A549 (cell line): ENCODE data around the gene TSPYL1. TPM values are rescaled to one million over a fixed set of nuclear protein-coding genes. Genes with fewer than 3 reads are reported as not detected.

Experiments
- ATAC-seq, 2 experiments: fragments of 200-7000 bp in 1 of 2; fragments of >200 bp in 1 of 2; cut with Nextera tagmentation in 1 of 2; cut with Tn5 transposase in 1 of 2; 3 replicates each; pipeline versions ENCODE4 v1.8.0 to v1.9.1; 2018 to 2020; ENCODE audit warnings: mild to moderate bottlenecking in 1 of 2, moderate library complexity in 1 of 2
- CTCF ChIA-PET: fragments of 300-600 bp; sonication (Branson Sonifier 250); formaldehyde crosslinking; extraction: SDS; loops from one replicate; lab custom pipeline; 2021; ENCODE audit warnings: antibody characterized with exemption, inconsistent platforms; lab: Yijun Ruan, JAX
- POLR2A ChIA-PET: fragments of 350-600 bp; formaldehyde crosslinking; extraction: SDS; loops from one replicate; lab custom pipeline; 2021; ENCODE audit warnings: antibody characterized with exemption, inconsistent platforms; lab: Yijun Ruan, JAX
- DNase-seq, 2 experiments: peaks; one replicate each; pipeline versions ENCODE4 v3.0.0 to v3.0.0-alpha.2; 2011 to 2016; ENCODE audit warnings: low read depth in 1 of 2, low spot score in 1 of 2
- FAIRE-seq: peaks from 2 replicates; lab custom pipeline; 2011; peaks lifted over from hg19 to GRCh38; lab: Jason Lieb, UNC
- H3K27ac ChIP-seq, 2 experiments: fragments of >200 bp; sonication (Bioruptor Twin); formaldehyde crosslinking; 3 replicates each; pipeline ENCODE4 v1.5.1; 2016 to 2017
- H3K4me1 ChIP-seq: fragments of >200 bp; sonication (Bioruptor Twin); formaldehyde crosslinking; 3 replicates; pipeline ENCODE4 v1.6.1; 2016
- H3K4me2 ChIP-seq: fragments of >200 bp; sonication (Bioruptor Twin); formaldehyde crosslinking; 3 replicates; pipeline ENCODE4 v1.6.1; 2016
- H3K4me3 ChIP-seq: fragments of >200 bp; sonication (Bioruptor Twin); formaldehyde crosslinking; 3 replicates; pipeline ENCODE4 v1.5.1; 2016
- H3K9me3 ChIP-seq: fragments of >200 bp; sonication (Bioruptor Twin); formaldehyde crosslinking; 3 replicates; pipeline ENCODE4 v1.6.1; 2016
- EHF ChIP-seq: fragments of 250-450 bp; sonication (Bioruptor Pico); IDR thresholded peaks from 2 replicates; pipeline ENCODE4 v1.5.0; 2020; ENCODE audit warnings: mild to moderate bottlenecking
- EHMT2 ChIP-seq: fragments of 200-600 bp; sonication (generic); IDR thresholded peaks from 2 replicates; pipeline ENCODE4 v1.6.1; 2016; ENCODE audit warnings: antibody characterized with exemption, low read depth, mild to moderate bottlenecking, moderate library complexity
- ESRRA ChIP-seq: fragments of 150-350 bp; IDR thresholded peaks from 2 replicates; pipeline ENCODE4 v1.6.1; 2014; ENCODE audit warnings: mild to moderate bottlenecking, low read length, borderline replicate concordance
- FOSB ChIP-seq: fragments of 250-450 bp; sonication (Bioruptor Pico); IDR thresholded peaks from 2 replicates; pipeline ENCODE4 v1.5.0; 2020; ENCODE audit warnings: mild to moderate bottlenecking, moderate library complexity
- GATA3 ChIP-seq: IDR thresholded peaks from 2 replicates; pipeline ENCODE4 v1.6.1; 2012; ENCODE audit warnings: borderline replicate concordance
- HDAC2 ChIP-seq: fragments of 200-600 bp; sonication (generic); IDR thresholded peaks from 2 replicates; pipeline ENCODE4 v1.6.1; 2016
- HOXA7 ChIP-seq: fragments of 250-450 bp; sonication (Bioruptor Pico); IDR thresholded peaks from 2 replicates; pipeline ENCODE4 v1.5.0; 2020; ENCODE audit warnings: mild to moderate bottlenecking, moderate library complexity
- HOXB5 ChIP-seq: fragments of 250-450 bp; sonication (Bioruptor Pico); IDR thresholded peaks from 2 replicates; pipeline ENCODE4 v1.5.0; 2020; ENCODE audit warnings: mild to moderate bottlenecking, moderate library complexity
- JUN ChIP-seq, 2 experiments: fragments of >200 bp; sonication (Bioruptor Twin); formaldehyde crosslinking; IDR thresholded peaks; 2 replicates in 1 of 2; 3 replicates in 1 of 2; pipeline ENCODE4 v1.6.1; 2016 to 2017
- MAFK ChIP-seq: fragments of 450-650 bp; IDR thresholded peaks from 2 replicates; pipeline ENCODE4 v1.6.1; 2014; ENCODE audit not compliant: partially characterized antibody
- MAZ ChIP-seq: fragments of 150-350 bp; IDR thresholded peaks from 2 replicates; pipeline ENCODE4 v1.6.1; 2014; ENCODE audit warnings: antibody characterized with exemption, low read depth, low read length, borderline replicate concordance
- NFE2L2 ChIP-seq: fragments of 150-350 bp; conservative IDR thresholded peaks from 2 replicates; pipeline ENCODE4 v1.6.1; 2014; ENCODE audit warnings: low read length
- NR3C1 ChIP-seq: fragments of >200 bp; sonication (Bioruptor Twin); formaldehyde crosslinking; IDR thresholded peaks from 3 replicates; pipeline ENCODE4 v1.6.1; 2017
- PHF8 ChIP-seq: fragments of 200-600 bp; sonication (generic); IDR thresholded peaks from 2 replicates; pipeline ENCODE4 v1.6.1; 2016; ENCODE audit warnings: low read depth, mild to moderate bottlenecking, antibody characterized with exemption, moderate library complexity, borderline replicate concordance
- POLR2A ChIP-seq: IDR thresholded peaks from 2 replicates; pipeline ENCODE4 v1.6.1; 2012; ENCODE audit warnings: mild to moderate bottlenecking, low read length
- RAD21 ChIP-seq, 2 experiments: fragments of >200 bp in 1 of 2; sonication (Bioruptor Twin) in 1 of 2; formaldehyde crosslinking in 1 of 2; IDR thresholded peaks in 1 of 2; conservative IDR thresholded peaks in 1 of 2; 2 replicates in 1 of 2; 3 replicates in 1 of 2; pipeline ENCODE4 v1.6.1; 2012 to 2018; ENCODE audit warnings: inconsistent platforms in 1 of 2
- RCOR1 ChIP-seq: fragments of 150-350 bp; IDR thresholded peaks from 2 replicates; pipeline ENCODE4 v1.6.1; 2014; ENCODE audit warnings: antibody characterized with exemption, low read length, low read depth
- RFX5 ChIP-seq: fragments of 450-650 bp; IDR thresholded peaks from 2 replicates; pipeline ENCODE4 v1.7.1; 2014; ENCODE audit warnings: antibody characterized with exemption, mild to moderate bottlenecking, moderate library complexity
- SMC3 ChIP-seq: fragments of >200 bp; sonication (Bioruptor Twin); formaldehyde crosslinking; IDR thresholded peaks from 3 replicates; pipeline ENCODE4 v1.6.1; 2018; ENCODE audit warnings: inconsistent platforms
- TP53 ChIP-seq: fragments of 250-450 bp; sonication (Bioruptor Pico); IDR thresholded peaks from 2 replicates; pipeline ENCODE4 v1.5.0; 2021; ENCODE audit warnings: mild to moderate bottlenecking, moderate library complexity
- WGBS: methylation state at CpG from one replicate; pipeline ENCODE4 v1.1.6; 2017; ENCODE audit errors: missing lambda C conversion rate; 5-methylcytosine and 5-hydroxymethylcytosine counted together
- polyA plus RNA-seq, 4 experiments: library from polyadenylated mRNA; depleted of rRNA in 3 of 4; stranded (reverse); fragments of >200 nt; fragmentation: RNase III in 1 of 4; extraction: RNeasy Plus Mini Kit Qiagen cat#74134 plus additional on column Dnase treatment in 1 of 4; gene quantifications; 2 replicates in 3 of 4; 3 replicates in 1 of 4; pipeline ENCODE4 v1.2.3, GENCODE V29; 2011 to 2017
- TF ChIP-seq, protein P1 (sequence below): fragments of 250-450 bp; sonication (Bioruptor Pico); IDR thresholded peaks from 2 replicates; pipeline ENCODE4 v1.5.0; 2020; ENCODE audit warnings: low read depth, mild to moderate bottlenecking, moderate library complexity
- TF ChIP-seq, protein P2 (sequence below): fragments of >200 bp; sonication (Bioruptor Twin); formaldehyde crosslinking; IDR thresholded peaks from 3 replicates; pipeline ENCODE4 v1.6.1; 2016
- TF ChIP-seq, protein P3 (sequence below): fragments of 250-450 bp; sonication (Bioruptor Pico); IDR thresholded peaks from 2 replicates; pipeline ENCODE4 v1.5.0; 2021; ENCODE audit warnings: mild to moderate bottlenecking, moderate library complexity, borderline replicate concordance
- TF ChIP-seq, protein P4 (sequence below): fragments of 200-600 bp; sonication (generic); IDR thresholded peaks from 2 replicates; pipeline ENCODE4 v1.6.1; 2016; ENCODE audit warnings: antibody characterized with exemption, mild to moderate bottlenecking, moderate library complexity

TSPYL1 gene
- polyA plus RNA-seq, 2 of the 4 experiments (the other 2 are of a cell fraction), result 31.8 to 32.5 TPM

DNA sequence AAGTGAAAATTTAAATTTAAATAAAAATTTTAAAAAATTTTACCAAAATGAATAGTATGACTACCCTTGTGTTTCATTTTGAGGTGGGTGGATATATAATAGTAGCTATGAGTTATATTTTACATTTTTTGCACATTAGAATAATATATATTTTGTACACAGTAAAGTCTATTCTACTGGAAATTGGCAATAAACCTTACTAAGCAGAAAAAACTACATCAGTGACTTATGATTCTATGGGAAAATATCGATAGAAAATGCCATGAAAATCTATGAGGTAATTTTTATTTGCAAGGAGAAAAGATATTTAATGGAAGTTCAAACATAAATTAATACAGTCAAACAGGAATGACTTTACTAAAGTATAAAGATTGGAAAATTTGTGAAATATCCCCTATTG, 23.0 kb downstream of the TSPYL1 start:
- FAIRE-seq, result no peak
- 14% methylated on average over 1 of the region's 1 CpG for WGBS

DNA sequence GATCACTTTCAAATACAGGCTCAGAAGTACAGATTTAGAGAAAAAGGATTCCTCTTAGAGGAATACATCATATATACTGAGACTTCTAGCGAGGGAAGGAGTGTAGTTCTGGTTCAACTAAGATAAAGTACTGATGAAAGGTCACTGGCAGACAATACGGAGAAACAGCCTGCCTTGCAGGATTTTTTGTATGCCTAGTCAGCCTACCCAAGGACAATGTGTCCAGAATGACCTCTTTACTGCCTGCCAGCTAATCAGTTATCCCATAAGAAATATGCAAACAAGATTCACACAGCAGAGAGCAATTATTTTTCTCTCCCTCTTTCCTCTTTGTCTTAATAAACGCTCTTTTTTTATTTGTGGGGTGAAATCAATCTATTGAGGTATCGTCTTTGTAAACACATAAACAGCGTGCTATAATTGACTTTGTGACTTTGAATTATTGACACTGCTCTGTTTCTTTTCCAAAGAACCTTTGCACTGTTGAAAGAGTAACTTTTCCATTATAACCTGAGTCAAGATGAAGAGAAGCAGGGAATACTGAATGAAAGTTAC, 24.4 kb downstream of the TSPYL1 start:
- no peak for ATAC-seq
- peaks cover 14% of the 10 kb centered on the region; the same call in 1 of the 3 replicates for H3K4me1 ChIP-seq
- H3K4me2 ChIP-seq, result peak overlapping the region; percentile 75
- no peak for FAIRE-seq
- H3K27ac ChIP-seq, result no peak overlapping the region
- TF ChIP-seq, protein P1, sequence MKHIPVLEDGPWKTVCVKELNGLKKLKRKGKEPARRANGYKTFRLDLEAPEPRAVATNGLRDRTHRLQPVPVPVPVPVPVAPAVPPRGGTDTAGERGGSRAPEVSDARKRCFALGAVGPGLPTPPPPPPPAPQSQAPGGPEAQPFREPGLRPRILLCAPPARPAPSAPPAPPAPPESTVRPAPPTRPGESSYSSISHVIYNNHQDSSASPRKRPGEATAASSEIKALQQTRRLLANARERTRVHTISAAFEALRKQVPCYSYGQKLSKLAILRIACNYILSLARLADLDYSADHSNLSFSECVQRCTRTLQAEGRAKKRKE (CRISPR knock-in tag), result no peak
- TF ChIP-seq MAZ (no peak), MAFK (no peak), RAD21 (conservative IDR thresholded peaks at IDR 0.05 in 1 of 2, IDR thresholded peaks at IDR 0.05 in 1 of 2) (no peak), ESRRA (no peak), FOSB (no peak), NR3C1 (no peak), EHMT2 (no peak), NFE2L2 (no peak), RFX5 (no peak), EHF (no peak), POLR2A (no peak), HOXA7 (CRISPR knock-in tag) (no peak), HOXB5 (CRISPR knock-in tag) (no peak)
- TF ChIP-seq, protein P2, sequence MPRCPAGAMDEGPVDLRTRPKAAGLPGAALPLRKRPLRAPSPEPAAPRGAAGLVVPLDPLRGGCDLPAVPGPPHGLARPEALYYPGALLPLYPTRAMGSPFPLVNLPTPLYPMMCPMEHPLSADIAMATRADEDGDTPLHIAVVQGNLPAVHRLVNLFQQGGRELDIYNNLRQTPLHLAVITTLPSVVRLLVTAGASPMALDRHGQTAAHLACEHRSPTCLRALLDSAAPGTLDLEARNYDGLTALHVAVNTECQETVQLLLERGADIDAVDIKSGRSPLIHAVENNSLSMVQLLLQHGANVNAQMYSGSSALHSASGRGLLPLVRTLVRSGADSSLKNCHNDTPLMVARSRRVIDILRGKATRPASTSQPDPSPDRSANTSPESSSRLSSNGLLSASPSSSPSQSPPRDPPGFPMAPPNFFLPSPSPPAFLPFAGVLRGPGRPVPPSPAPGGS, result no peak
- ChIA-PET POLR2A (interaction anchor here (0.9 kb wide), 1 partner anchor 316 kb away, joined by 3 read pairs; the partner anchor contains the start of gene RWDD1), CTCF (interaction anchor here (0.6 to 1.8 kb wide), 2 partner anchors 38 to 523 kb away, joined by 4 to 6 read pairs; no protein-coding TSS in a partner anchor)
- no peaks in the 10 kb centered on the region for H3K9me3 ChIP-seq
- DNase-seq, result no peak
- 71% methylated on average over 5 of the region's 5 CpGs for WGBS
- no peak overlapping the region; the same call in 2 of the 3 replicates for H3K4me3 ChIP-seq

More for the DNA sequence above, 23.0 kb downstream of the TSPYL1 start:
- no peak overlapping the region for H3K27ac ChIP-seq
- H3K4me3 ChIP-seq, result no peak overlapping the region
- ChIA-PET CTCF (no interaction called here), POLR2A (no interaction called here)
- TF ChIP-seq HDAC2, result no peak
- H3K4me1 ChIP-seq, result peaks cover 14% of the 10 kb centered on the region; the same call in 1 of the 3 replicates
- H3K9me3 ChIP-seq, result no peaks in the 10 kb centered on the region
- no peak overlapping the region for H3K4me2 ChIP-seq
- no peak for DNase-seq
- ATAC-seq, result no peak

DNA sequence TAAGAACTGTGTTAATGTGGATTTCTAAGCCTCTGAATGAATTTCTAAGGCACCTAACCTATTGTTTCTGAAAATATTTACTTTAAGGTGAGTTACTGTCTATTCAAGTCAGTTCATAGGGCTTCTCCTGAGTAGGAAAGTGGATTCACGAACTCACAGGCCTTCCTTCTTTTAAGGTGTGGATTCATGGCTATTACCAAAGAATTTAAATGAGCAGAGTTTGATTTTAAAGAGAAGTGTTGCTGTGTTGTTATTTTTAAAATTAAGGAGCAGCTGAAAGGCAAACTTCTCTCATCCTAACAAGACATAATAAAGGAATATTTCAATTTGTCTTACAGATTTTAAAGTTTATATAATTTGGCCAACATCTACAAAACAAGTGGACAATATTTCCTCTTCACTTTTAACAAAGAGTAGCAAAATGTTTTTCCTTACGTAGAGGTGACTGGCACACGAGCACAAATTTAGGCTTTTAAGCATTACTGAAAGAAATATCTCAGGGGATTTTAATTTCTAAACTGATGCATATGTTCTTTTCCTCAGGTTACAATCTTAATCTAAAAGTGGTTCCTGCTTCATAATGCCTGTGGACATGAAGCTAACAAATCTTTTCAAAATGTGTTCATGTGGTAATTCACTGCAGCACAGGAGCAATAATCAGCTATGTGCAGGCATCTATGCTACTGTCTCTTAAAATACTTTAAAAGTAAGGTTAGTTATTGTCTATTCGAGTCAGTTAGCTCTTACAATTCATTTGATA, 25.3 kb downstream of the TSPYL1 start:
- POLR2A ChIA-PET, result interaction anchor here (0.9 to 1.0 kb wide), 2 partner anchors 14 to 317 kb away, joined by 3 to 5 read pairs; partner anchors contain the start of gene RWDD1
- DNase-seq (no peak), FAIRE-seq (no peak), ATAC-seq (peak in 1 of 2 experiments; percentile 36; a peak in 2 of 6 replicates)
- Histone ChIP-seq H3K4me2 (peak overlapping the region; percentile 75), H3K27ac (peak overlapping the region; percentile 82 to 92), H3K4me1 (peaks cover 14% of the 10 kb centered on the region; the same call in 1 of the 3 replicates), H3K9me3 (no peaks in the 10 kb centered on the region), H3K4me3 (peak overlapping the region; percentile 75)
- CTCF ChIA-PET, result interaction anchor here (1.3 to 1.8 kb wide), 2 partner anchors 33 to 37 kb away, joined by 3 to 6 read pairs; no protein-coding TSS in a partner anchor
- 40% methylated on average over 4 of the region's 4 CpGs for WGBS
- no peak for TF ChIP-seq GATA3
- TF ChIP-seq RCOR1, result no peak
- peak; percentile 36; the same call in 1 of the 2 replicates for TF ChIP-seq PHF8
- no peak for TF ChIP-seq SMC3
- no peak for TF ChIP-seq TP53 (CRISPR knock-in tag)
- TF ChIP-seq JUN (IDR thresholded peaks at IDR 0.05), result 0 out of 5 replicates have a peak, but pooled peaks of 1 of the 2 experiments have one; percentile 9
- TF ChIP-seq, protein P3, sequence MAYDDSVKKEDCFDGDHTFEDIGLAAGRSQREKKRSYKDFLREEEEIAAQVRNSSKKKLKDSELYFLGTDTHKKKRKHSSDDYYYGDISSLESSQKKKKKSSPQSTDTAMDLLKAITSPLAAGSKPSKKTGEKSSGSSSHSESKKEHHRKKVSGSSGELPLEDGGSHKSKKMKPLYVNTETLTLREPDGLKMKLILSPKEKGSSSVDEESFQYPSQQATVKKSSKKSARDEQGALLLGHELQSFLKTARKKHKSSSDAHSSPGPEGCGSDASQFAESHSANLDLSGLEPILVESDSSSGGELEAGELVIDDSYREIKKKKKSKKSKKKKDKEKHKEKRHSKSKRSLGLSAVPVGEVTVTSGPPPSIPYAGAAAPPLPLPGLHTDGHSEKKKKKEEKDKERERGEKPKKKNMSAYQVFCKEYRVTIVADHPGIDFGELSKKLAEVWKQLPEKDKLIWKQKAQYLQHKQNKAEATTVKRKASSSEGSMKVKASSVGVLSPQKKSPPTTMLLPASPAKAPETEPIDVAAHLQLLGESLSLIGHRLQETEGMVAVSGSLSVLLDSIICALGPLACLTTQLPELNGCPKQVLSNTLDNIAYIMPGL, result no peak
- TF ChIP-seq, protein P4, sequence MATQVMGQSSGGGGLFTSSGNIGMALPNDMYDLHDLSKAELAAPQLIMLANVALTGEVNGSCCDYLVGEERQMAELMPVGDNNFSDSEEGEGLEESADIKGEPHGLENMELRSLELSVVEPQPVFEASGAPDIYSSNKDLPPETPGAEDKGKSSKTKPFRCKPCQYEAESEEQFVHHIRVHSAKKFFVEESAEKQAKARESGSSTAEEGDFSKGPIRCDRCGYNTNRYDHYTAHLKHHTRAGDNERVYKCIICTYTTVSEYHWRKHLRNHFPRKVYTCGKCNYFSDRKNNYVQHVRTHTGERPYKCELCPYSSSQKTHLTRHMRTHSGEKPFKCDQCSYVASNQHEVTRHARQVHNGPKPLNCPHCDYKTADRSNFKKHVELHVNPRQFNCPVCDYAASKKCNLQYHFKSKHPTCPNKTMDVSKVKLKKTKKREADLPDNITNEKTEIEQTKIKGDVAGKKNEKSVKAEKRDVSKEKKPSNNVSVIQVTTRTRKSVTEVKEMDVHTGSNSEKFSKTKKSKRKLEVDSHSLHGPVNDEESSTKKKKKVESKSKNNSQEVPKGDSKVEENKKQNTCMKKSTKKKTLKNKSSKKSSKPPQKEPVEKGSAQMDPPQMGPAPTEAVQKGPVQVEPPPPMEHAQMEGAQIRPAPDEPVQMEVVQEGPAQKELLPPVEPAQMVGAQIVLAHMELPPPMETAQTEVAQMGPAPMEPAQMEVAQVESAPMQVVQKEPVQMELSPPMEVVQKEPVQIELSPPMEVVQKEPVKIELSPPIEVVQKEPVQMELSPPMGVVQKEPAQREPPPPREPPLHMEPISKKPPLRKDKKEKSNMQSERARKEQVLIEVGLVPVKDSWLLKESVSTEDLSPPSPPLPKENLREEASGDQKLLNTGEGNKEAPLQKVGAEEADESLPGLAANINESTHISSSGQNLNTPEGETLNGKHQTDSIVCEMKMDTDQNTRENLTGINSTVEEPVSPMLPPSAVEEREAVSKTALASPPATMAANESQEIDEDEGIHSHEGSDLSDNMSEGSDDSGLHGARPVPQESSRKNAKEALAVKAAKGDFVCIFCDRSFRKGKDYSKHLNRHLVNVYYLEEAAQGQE, result 0 out of 2 replicates have a peak, but pooled peaks have one; percentile 3
- TF ChIP-seq, protein P1 (CRISPR knock-in tag), result no peak
